Measurements from ENCODE around the gene FOXC2. TPM values are rescaled to one million over a fixed set of nuclear protein-coding genes. Genes with fewer than 3 reads are reported as not detected.
A peak's percentile ranks its signal among the peaks of the same experiment; 100 is the strongest.

Gene FOXC2
- total and polyA plus RNA-seq, 4 experiments from 2014 or later: not detected

DNA sequence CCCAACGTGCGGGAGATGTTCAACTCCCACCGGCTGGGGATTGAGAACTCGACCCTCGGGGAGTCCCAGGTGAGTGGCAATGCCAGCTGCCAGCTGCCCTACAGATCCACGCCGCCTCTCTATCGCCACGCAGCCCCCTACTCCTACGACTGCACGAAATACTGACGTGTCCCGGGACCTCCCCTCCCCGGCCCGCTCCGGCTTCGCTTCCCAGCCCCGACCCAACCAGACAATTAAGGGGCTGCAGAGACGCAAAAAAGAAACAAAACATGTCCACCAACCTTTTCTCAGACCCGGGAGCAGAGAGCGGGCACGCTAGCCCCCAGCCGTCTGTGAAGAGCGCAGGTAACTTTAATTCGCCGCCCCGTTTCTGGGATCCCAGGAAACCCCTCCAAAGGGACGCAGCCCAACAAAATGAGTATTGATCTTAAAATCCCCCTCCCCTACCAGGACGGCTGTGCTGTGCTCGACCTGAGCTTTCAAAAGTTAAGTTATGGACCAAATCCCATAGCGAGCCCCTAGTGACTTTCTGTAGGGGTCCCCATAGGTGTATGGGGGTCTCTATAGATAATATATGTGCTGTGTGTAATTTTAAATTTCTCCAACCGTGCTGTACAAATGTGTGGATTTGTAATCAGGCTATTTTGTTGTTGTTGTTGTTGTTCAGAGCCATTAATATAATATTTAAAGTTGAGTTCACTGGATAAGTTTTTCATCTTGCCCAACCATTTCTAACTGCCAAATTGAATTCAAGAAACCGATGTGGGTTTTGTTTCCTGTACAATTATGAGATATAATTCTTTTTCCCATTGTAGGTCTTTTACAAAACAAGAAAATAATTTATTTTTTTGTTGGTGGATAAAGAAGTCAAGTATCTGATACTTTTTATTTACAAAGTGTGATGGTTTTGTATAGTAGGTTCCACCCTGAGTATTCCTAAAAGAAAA, 2.3 kb downstream of the FOXC2 start:
- H3K9me3 Mint-ChIP-seq: no peaks in the 10 kb centered on the region
- Histone ChIP-seq H3K4me3 (ENCODE audit: low read length in 2 of 2) (no peak overlapping the region), H3K36me3 (ENCODE audit: insufficient read depth, low read length) (no peaks in the 10 kb centered on the region), H3K9me3 (ENCODE audit: control insufficient read depth in 1 of 2, low read length in 2 of 2) (no peaks in the 10 kb centered on the region), H3K27me3 (ENCODE audit: insufficient read depth, low read length) (peaks cover 34% of the 10 kb centered on the region), H3K27ac (ENCODE audit: low read depth, low read length) (no peak overlapping the region), H3K4me1 (ENCODE audit: insufficient read depth, low read length) (peaks cover 11% of the 10 kb centered on the region)
- H3K36me3 Mint-ChIP-seq: no peaks in the 10 kb centered on the region
- H3K4me1 Mint-ChIP-seq: peaks cover 6 to 26% (median 14%) of the 10 kb centered on the region in 4 donors
- CTCF ChIA-PET (ENCODE audit: partially characterized antibody): no interaction called here
- H3K27ac Mint-ChIP-seq: peak overlapping the region in 1 of 7 donors; percentile 13
- H3K4me3 Mint-ChIP-seq: no peak overlapping the region
- POLR2A ChIA-PET (ENCODE audit: partially characterized antibody): no interaction called here
- DNase-seq: no peak
- H3K27me3 Mint-ChIP-seq: peaks cover 44 to 62% of the 10 kb centered on the region in 2 donors
- intact Hi-C loops (cut with micrococcal nuclease): no loop called here

DNA sequence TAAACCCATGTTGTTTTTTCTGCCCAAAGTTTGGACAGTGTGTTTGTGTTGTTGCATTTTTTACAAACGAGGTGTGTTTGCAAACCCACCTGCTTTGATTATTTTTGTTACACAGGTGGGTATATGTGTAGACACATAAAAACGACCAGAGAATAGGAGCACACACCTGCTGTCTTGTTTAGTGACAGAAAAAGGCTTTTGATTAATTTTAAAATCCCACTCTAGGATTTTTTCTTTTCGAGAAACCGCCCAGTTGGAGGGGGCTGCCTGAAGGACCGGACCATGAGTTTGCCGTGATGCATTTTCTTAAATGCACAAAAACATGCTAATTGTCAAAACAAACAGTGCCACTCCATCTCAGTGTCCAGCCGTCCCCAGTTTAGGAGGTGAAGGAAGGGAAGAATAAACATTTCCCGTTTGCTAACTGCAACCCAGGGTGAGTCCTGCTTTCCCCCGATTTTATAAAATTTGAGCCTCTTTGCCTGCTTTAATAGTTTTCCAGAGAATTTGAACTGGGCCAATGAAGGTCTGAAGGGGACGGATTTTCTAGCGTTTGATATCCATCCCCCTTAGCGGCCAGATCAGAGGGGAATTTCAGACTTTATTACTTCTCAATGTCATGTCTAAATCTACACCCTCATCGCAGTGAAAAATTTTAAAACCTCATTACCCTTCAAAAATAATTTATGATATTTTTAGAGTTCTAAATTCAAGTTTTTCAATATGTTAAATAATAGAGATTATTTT, 3.2 kb downstream of the FOXC2 start:
- no peak overlapping the region for H3K27ac ChIP-seq (ENCODE audit: low read depth, low read length)
- H3K27me3 Mint-ChIP-seq: peaks cover 44 to 64% of the 10 kb centered on the region in 2 donors
- no peaks in the 10 kb centered on the region for H3K9me3 Mint-ChIP-seq
- no peaks in the 10 kb centered on the region for H3K9me3 ChIP-seq (ENCODE audit: control insufficient read depth in 1 of 2, low read length in 2 of 2)
- peaks cover 25% of the 10 kb centered on the region for H3K27me3 ChIP-seq (ENCODE audit: insufficient read depth, low read length)
- peak overlapping the region in 1 of 7 donors; percentile 13 for H3K27ac Mint-ChIP-seq
- POLR2A ChIA-PET (ENCODE audit: partially characterized antibody): no interaction called here
- H3K36me3 Mint-ChIP-seq: no peaks in the 10 kb centered on the region
- no peak for DNase-seq
- intact Hi-C loops (cut with micrococcal nuclease): no loop called here
- peaks cover 3 to 18% (median 7%) of the 10 kb centered on the region in 4 donors for H3K4me1 Mint-ChIP-seq
- H3K4me1 ChIP-seq (ENCODE audit: insufficient read depth, low read length): peaks cover 6% of the 10 kb centered on the region
- CTCF ChIA-PET (ENCODE audit: partially characterized antibody): no interaction called here
- H3K36me3 ChIP-seq (ENCODE audit: insufficient read depth, low read length): no peaks in the 10 kb centered on the region
- H3K4me3 Mint-ChIP-seq: no peak overlapping the region
- H3K4me3 ChIP-seq (ENCODE audit: low read length in 2 of 2): no peak overlapping the region

DNA sequence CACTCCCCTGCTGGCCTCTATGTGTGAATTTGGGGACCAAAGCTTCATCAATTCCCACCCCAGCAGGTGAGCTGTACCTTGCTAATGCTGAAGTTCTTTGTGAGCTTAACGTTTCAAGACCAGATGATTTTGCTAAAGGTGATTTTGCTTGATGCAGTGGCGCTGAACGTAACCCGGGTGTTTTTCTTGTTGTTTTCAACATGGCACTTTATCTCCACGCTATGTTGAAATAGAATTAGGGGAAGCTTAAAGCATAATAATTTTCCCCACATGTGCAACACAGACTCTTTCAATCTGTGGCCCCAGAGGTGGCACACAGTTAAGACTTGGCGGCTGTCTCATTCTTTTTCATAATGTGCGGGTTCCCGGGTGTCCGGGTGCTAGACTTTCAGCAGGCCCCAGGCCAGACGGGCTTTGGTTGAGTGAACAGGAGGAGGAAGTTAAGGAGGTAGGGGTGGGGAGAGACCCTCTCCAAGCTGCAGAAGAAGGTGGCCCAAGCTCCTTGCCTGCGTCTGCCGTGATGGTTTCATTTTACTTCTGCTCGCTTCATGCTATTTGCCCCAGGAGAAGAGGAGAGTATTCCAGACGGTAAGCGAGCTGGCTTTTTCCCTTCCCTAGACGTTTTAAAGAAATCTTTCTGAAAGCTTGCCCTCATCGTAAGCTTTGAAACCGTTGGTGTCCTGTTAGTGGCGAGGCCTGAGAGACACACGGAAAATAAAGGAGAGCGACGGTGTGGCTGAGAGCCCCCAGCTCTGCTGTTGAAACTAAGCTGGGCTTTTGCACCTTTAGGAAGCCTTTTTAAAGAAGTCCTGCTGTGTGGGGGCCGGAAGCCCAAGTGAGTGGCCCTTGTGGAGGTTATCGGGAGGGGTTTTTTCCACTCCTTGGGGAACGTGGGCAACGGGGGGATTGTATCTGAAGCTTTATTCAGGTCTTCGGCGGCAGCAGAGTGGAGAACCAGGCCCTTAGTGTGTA, 4.2 kb downstream of the FOXC2 start:
- Mint-ChIP-seq H3K27me3 (peaks cover 43 to 63% of the 10 kb centered on the region in 2 donors), H3K9me3 (no peaks in the 10 kb centered on the region), H3K4me1 (peaks cover 1 to 10% (median 5%) of the 10 kb centered on the region in 4 donors), H3K36me3 (no peaks in the 10 kb centered on the region), H3K4me3 (no peak overlapping the region), H3K27ac (peak overlapping the region in 1 of 7 donors; percentile 42)
- intact Hi-C loops (cut with micrococcal nuclease): no loop called here
- Histone ChIP-seq H3K27me3 (ENCODE audit: insufficient read depth, low read length) (peaks cover 15% of the 10 kb centered on the region), H3K36me3 (ENCODE audit: insufficient read depth, low read length) (no peaks in the 10 kb centered on the region), H3K4me1 (ENCODE audit: insufficient read depth, low read length) (peaks cover 9% of the 10 kb centered on the region), H3K9me3 (ENCODE audit: control insufficient read depth in 1 of 2, low read length in 2 of 2) (no peaks in the 10 kb centered on the region), H3K27ac (ENCODE audit: low read depth, low read length) (no peak overlapping the region), H3K4me3 (ENCODE audit: low read length in 2 of 2) (no peak overlapping the region)
- no peak for DNase-seq
- CTCF ChIA-PET (ENCODE audit: partially characterized antibody): no interaction called here
- POLR2A ChIA-PET (ENCODE audit: partially characterized antibody): no interaction called here

DNA sequence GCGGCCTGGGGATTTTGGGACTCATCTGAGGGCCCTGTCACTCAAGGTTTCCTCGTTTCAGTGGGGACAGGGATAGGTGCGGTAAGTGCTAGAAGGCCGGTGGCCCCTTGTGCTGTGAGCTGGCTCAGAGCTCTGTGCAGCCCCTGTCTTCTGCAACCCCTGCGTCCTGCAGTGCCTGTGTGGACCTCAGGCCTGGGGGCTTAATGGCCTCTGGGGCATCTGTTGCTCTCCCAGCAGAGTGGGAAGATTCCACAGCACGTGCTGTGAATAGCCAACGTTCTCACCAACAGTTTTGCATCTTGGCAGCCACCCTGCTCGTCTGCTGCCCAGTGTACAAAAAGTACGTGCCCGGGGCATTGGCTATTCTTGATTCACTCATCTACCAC, 4.9 kb downstream of the FOXC2 start:
- no peaks in the 10 kb centered on the region for H3K36me3 ChIP-seq (ENCODE audit: insufficient read depth, low read length)
- peaks cover 12% of the 10 kb centered on the region for H3K27me3 ChIP-seq (ENCODE audit: insufficient read depth, low read length)
- no peak overlapping the region for H3K4me3 Mint-ChIP-seq
- intact Hi-C loops (cut with micrococcal nuclease): no loop called here
- H3K4me3 ChIP-seq (ENCODE audit: low read length in 2 of 2): no peak overlapping the region
- DNase-seq: no peak
- H3K4me1 ChIP-seq (ENCODE audit: insufficient read depth, low read length): peaks cover 11% of the 10 kb centered on the region
- H3K9me3 ChIP-seq (ENCODE audit: control insufficient read depth in 1 of 2, low read length in 2 of 2): no peaks in the 10 kb centered on the region
- no peaks in the 10 kb centered on the region for H3K9me3 Mint-ChIP-seq
- POLR2A ChIA-PET (ENCODE audit: partially characterized antibody): no interaction called here
- CTCF ChIA-PET (ENCODE audit: partially characterized antibody): no interaction called here
- peaks cover 4 to 11% (median 8%) of the 10 kb centered on the region in 4 donors for H3K4me1 Mint-ChIP-seq
- H3K27ac Mint-ChIP-seq: no peak overlapping the region
- peaks cover 47 to 63% of the 10 kb centered on the region in 2 donors for H3K27me3 Mint-ChIP-seq
- no peak overlapping the region for H3K27ac ChIP-seq (ENCODE audit: low read depth, low read length)
- no peaks in the 10 kb centered on the region for H3K36me3 Mint-ChIP-seq

DNA sequence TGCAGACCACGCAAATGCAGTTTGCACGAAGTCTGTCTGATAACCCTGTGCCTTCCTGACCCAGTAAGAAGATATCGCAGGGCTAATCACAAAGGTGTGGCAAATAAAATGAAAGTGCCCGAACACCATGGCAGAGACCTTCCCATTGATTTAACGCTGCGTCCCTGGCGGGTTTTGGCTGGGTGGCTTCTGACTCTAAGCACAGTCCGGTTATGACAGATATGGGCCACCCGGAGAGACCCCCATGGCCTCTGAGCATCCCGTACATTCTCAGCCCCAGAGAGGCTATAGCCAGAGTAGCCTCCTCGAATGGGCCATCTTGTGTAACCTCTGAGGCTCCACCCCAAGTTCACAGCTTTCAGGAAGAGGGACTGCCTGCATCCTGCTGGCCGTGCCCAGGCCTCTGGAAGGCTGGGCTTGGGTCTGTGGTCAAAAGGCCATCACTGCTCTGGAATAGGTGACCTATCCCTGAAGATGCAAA, 5.5 kb downstream of the FOXC2 start:
- Mint-ChIP-seq H3K27ac (no peak overlapping the region), H3K4me3 (no peak overlapping the region), H3K4me1 (peaks cover 4 to 15% (median 11%) of the 10 kb centered on the region in 4 donors), H3K9me3 (no peaks in the 10 kb centered on the region), H3K27me3 (peaks cover 50 to 65% of the 10 kb centered on the region in 2 donors), H3K36me3 (no peaks in the 10 kb centered on the region)
- ChIA-PET CTCF (ENCODE audit: partially characterized antibody) (no interaction called here), POLR2A (ENCODE audit: partially characterized antibody) (no interaction called here)
- Histone ChIP-seq H3K9me3 (ENCODE audit: control insufficient read depth in 1 of 2, low read length in 2 of 2) (no peaks in the 10 kb centered on the region), H3K27ac (ENCODE audit: low read depth, low read length) (no peak overlapping the region), H3K4me1 (ENCODE audit: insufficient read depth, low read length) (peaks cover 16% of the 10 kb centered on the region), H3K36me3 (ENCODE audit: insufficient read depth, low read length) (no peaks in the 10 kb centered on the region), H3K27me3 (ENCODE audit: insufficient read depth, low read length) (peaks cover 15% of the 10 kb centered on the region), H3K4me3 (ENCODE audit: low read length in 2 of 2) (no peak overlapping the region)
- DNase-seq: no peak
- intact Hi-C loops (cut with micrococcal nuclease): no loop called here

DNA sequence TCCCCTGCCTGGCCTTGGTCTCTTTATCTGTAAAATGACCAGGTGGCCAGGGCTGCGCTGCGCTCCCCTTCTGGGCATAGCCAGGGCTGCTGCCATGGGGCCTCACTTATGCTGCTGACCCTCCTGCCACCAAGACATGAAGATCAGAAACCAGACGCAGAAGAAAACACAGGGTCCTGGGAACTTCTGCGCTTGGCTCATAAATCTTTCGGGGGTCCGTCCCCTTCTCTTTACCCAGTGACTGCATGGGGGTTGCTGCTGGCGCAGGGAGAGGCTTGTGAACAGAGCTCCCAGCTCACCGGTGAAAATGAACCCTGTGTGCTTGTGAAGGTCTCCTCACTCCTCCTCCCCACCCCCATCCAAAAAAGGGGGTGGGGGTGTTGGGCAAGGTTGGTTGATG, 6.0 kb downstream of the FOXC2 start:
- POLR2A ChIA-PET (ENCODE audit: partially characterized antibody): no interaction called here
- H3K36me3 ChIP-seq (ENCODE audit: insufficient read depth, low read length): no peaks in the 10 kb centered on the region
- CTCF ChIA-PET (ENCODE audit: partially characterized antibody): no interaction called here
- H3K27me3 Mint-ChIP-seq: peaks cover 53 to 64% of the 10 kb centered on the region in 2 donors
- no peaks in the 10 kb centered on the region for H3K9me3 ChIP-seq (ENCODE audit: control insufficient read depth in 1 of 2, low read length in 2 of 2)
- H3K4me3 ChIP-seq (ENCODE audit: low read length in 2 of 2): no peak overlapping the region
- no peaks in the 10 kb centered on the region for H3K36me3 Mint-ChIP-seq
- intact Hi-C loops (cut with micrococcal nuclease): no loop called here
- peaks cover 19% of the 10 kb centered on the region for H3K27me3 ChIP-seq (ENCODE audit: insufficient read depth, low read length)
- peaks cover 3 to 17% (median 10%) of the 10 kb centered on the region in 4 donors for H3K4me1 Mint-ChIP-seq
- H3K27ac Mint-ChIP-seq: no peak overlapping the region
- no peak overlapping the region for H3K4me3 Mint-ChIP-seq
- no peak for DNase-seq
- H3K4me1 ChIP-seq (ENCODE audit: insufficient read depth, low read length): peaks cover 16% of the 10 kb centered on the region
- no peaks in the 10 kb centered on the region for H3K9me3 Mint-ChIP-seq
- no peak overlapping the region for H3K27ac ChIP-seq (ENCODE audit: low read depth, low read length)

Data from CD4-positive, alpha-beta memory T cell (primary cell).